ENCODE results near the gene AHCTF1. TPM values are rescaled to one million over a fixed set of nuclear protein-coding genes. Genes with fewer than 3 reads are reported as not detected.

Gene AHCTF1
- total RNA-seq, 1 donor from 2014 or later: 26.1 TPM

DNA sequence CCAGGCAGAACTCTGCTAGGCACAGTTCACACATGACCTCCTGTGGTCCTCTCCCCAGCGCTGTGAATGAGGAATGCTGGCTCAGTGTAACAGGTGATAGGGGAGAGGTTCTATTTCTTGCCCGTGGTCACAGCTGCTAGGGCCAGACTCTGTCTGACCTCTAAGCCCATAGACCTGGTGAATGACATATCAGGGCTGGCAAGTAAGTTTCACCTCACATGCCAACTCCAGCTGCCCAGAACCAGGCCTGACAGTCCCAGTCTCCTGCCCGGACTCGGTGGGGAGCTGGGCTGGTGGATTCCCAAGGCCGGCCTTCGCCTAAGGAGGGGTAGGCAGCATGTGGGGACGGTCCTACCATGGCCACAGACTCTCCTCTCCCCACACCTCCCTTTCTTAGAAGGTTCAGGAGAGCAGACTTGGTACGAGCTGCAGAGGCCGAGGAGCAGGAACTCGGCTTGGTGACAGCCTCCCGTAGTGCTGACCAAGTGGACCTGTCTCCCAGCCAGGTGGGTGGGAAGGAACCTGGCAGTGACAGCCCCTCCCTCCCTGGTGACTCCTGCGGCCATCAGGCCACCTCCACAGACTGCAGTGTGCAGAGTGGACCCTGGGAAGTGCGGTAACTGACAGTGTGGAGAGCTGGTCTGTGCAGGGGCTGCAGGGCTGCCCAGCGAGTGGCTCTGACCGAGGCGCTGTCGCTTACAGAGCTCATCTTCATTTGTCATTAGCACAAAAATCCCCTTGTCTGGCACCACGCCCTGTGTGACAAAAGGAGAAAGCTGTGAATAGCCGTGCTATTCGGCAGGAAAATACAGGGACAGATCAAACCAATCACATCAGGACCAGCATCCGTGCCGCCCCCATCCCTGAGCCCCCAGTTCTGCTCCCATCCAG, 132.9 kb downstream of the AHCTF1 start:
- DNase-seq (ENCODE audit: low read depth, low spot score): no peak

DNA sequence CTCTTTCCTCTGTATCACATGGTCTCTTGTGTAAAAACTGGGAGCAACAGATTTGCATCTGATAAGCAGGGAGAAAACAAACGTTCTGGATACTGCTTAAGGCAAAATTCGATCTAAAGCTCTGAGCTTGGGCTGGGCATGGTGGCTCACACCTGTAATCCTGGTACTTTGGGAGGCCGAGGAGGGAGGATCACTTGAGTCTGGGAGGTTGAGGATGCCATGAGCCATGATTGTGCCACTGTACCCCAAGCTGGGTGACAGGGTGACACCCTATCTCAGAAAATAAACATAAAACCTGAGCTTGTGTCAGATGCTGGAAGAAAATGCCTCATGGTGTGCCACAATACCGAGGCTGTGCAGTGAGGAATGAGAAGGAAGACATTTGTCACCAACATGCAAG, 133.6 kb downstream of the AHCTF1 start:
- DNase-seq (ENCODE audit: low read depth, low spot score): no peak

GRCh38 chr1:246797597-246797996, 134.2 kb downstream of the AHCTF1 start:
- DNase-seq (ENCODE audit: low read depth, low spot score): no peak

- DNase-seq (ENCODE audit: low read depth, low spot score): no peak
Measured at GRCh38 chr1:246797157-246797556, 134.6 kb downstream of the AHCTF1 start.

DNA sequence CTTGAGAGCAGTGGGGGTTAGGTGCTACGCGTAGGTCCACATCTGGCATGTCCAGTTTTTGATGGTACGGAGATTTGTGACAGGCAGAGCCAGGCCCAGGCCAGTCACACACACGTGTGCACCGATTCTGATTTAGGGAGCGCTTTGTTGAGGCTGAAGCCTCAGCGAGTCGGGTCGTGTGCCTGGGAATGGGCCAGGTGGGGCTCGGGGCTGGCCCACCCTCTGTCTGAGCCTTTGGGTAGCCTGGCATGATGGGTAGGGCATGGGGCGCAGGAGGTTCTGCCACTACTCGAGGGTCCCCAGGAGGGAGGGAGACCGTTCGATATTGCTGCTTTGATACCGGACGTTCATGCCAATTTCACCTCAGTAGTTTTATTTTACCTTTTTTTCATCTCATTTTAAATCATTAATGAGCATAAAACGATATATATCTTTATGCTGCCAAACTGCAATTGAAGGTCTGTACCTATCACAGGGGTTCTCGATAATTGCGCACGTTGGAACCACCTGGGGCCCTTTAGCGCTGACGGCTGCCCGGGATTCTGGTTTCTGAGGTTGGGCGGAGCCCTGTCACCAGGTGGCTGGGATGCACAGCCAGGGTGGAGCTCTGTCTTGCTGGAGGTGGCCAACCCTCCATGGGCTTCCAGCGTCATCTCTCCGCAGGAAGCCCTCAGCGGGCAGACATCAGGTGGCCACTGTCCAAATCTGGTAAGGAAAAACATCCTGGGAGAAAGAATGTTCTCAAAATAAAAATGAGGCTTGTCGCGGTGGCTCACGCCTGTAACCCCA, 135.6 kb downstream of the AHCTF1 start:
- no peak for DNase-seq (ENCODE audit: low read depth, low spot score)

DNA sequence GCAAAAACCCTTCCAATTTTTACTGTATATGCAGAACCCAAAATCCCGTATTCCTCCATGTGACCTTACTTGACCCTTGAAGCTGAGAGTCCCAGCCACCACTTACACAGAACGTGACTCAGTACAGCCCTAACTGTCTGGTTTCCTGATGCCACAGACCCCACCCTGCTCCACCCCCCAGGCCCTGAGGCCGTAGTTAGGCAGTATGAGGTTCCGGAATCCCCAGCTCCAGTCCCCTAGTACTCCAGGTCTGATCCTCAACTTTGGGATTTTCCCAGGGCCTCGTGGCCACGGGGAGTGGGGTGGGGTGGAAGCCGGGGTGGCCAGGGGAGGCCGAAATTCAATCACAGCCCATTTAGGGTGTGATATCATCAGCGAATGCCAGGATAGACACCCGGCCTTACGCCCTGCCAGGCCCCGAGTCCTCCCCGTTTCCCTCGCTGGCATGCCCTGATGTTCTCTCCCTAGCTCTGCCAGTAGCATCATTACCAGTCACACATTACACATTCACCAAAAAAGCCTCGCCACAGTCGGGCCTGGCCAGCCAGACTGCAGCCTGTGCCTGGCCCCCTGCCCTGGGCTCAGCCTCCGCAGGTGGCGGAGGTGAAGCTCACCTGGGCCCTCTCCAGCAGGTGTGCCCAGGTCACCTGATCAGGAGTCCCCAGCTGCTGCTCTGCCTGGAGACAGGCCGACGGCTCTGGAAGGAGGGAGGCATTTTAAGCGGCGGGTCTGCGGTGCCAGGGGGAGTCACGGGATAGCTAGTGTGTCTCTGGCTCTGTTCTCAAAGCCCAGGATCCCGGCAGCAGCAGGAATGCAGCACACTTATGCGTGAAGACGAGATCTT, 136.7 kb downstream of the AHCTF1 start:
- DNase-seq (ENCODE audit: low read depth, low spot score): no peak

GRCh38 chr1:246794048-246794827, 137.5 kb downstream of the AHCTF1 start:
- DNase-seq (ENCODE audit: low read depth, low spot score): no peak

DNA sequence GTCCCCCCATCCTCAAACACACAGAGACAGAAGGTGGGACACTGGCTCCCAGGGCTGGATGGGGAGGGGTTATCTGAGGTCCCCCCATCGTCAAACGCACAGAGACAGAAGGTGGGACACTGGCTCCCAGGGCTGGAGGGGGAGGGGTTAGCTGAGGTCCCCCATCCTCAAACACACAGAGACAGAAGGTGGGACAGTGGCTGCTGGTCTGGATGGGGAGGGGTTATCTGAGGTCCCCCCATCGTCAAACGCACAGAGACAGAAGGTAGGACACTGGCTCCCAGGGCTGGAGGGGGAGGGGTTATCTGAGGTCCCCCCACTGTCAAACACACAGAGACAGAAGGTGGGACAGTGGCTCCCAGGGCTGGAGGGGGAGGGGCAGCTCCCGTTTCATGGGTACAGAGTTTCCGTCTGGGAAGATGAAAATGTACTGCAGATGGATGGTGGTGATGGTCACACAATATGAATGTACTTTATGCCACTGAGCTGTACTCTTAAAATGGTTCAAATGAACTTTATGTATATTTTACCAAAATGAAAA, 138.3 kb downstream of the AHCTF1 start:
- no peak for DNase-seq (ENCODE audit: low read depth, low spot score)

- DNase-seq (ENCODE audit: low read depth, low spot score): no peak
Measured at GRCh38 chr1:246792603-246793002, 139.1 kb downstream of the AHCTF1 start.

GRCh38 chr1:246791303-246791918, 140.3 kb downstream of the AHCTF1 start:
- DNase-seq (ENCODE audit: low read depth, low spot score): no peak

DNA sequence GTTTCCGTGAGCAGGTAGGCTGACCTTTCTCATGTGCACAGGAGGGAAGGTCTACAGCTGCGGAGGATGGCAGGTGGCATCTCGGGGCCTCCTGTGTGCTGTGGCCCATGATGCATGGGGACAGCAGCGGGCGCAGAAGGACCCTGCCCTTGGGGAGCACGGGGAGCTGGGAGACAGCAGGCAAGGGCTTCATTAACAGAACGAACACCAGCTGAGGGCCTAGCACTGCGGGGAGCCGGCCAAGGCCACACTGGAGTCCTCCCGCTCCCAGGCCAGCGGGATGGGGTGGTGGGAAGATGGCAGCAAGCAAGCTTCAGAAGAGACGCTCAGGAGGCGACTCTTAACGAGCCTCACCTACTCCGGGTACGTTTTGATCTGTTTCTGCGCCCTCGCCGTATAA, 140.9 kb downstream of the AHCTF1 start:
- DNase-seq (ENCODE audit: low read depth, low spot score): no peak

DNA sequence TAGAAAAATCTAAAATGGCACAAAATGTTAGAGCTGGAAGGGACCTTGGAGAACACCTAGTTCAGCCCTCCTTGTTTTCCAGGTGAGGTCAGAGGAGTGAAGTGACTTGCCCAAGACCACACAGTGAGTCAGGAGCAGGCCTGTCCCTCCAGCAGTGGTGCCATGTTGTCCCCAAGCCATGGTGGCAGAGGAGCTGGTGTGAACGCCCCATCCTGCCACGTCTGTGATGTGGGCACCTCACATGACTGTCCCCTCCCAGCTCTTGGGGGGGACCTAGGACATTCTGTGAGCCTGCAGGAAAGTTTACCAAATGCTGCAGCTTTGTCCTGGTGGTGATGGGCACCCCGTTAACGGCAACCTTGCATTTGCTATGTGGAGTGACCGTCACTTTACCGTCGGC, 141.4 kb downstream of the AHCTF1 start:
- DNase-seq (ENCODE audit: low read depth, low spot score): no peak

DNA sequence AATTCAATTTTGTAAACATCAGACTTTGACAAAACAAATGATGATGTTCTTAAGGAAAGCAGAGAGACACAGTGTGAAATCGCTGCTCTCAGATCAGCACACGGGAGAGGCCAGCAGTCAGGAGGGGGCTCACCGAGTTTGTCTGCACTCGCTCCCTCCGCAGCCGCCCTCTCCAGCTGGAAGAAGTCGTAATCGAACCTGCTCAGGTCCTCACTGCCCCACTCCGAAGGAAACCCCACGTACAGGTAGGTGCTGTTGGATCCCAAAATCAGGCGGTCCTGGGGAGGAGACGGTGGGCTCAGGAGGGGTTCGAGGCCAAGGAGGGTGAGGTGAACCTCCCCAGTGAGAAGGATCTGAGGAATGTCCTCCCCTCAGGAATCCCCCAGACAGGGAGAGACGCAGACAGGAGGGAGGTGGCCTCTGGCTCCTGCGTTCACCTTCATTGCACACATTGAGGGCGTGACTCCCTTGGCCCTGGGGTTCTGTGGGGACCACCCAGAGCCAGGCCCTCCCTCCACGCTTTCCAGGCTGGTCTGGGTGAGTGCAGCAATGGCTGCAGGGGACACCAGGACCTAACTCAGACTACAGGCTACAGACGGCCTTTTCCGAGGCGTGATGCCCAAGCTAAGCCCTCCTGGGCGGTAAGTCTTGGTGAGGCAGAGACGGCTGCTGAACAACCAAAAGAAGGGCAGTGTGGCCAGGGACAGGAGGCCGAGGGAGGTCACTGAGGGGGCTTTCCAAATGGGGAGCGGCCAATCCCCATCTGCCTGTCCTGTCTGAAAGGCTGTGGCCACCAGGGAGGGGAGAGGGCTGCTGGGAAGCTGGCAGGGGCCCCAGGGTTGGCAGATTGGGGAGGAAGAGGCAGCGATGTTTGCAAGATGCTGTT, 142.1 kb downstream of the AHCTF1 start:
- no peak for DNase-seq (ENCODE audit: low read depth, low spot score)

Other genes with a start within 250 kb of the AHCTF1 start
- 61.3 and 61.9 TPM in 2 replicates for gene SCCPDH, start 207.5 kb downstream of the AHCTF1 start, total RNA-seq
- 1.7 and 2.9 TPM in 2 replicates for gene ZNF695, start 76.1 kb upstream of the AHCTF1 start, total RNA-seq
- gene ZNF670, start 146.9 kb upstream of the AHCTF1 start, total RNA-seq: 6.2 TPM in 2 replicates
- 7.7 and 10.4 TPM in 2 replicates for gene ZNF669, start 172.4 kb upstream of the AHCTF1 start, total RNA-seq
- gene ZNF124, start 240.1 kb upstream of the AHCTF1 start, total RNA-seq: 50.2 and 68.5 TPM in 2 replicates